ENCODE results near the gene OPCML.

Gene OPCML

GRCh38 chr11:133224271-133224670 is 308.0 kb downstream of the OPCML start:
- no peak for DNase-seq

- DNase-seq, result no peak
These were observed 309.6 kb downstream of the OPCML start for GRCh38 chr11:133222425-133223330.

GRCh38 chr11:133219543-133219942 is 312.8 kb downstream of the OPCML start:
- no peak for DNase-seq

GRCh38 chr11:133216813-133217212 is 315.5 kb downstream of the OPCML start:
- DNase-seq, result no peak

- no peak for DNase-seq
These were observed 316.6 kb downstream of the OPCML start for GRCh38 chr11:133215596-133216230.

GRCh38 chr11:133214646-133215045 is 317.7 kb downstream of the OPCML start:
- no peak for DNase-seq

- DNase-seq, result no peak
These were observed 320.1 kb downstream of the OPCML start for GRCh38 chr11:133212201-133212600.

- no peak for DNase-seq
These were observed 324.3 kb downstream of the OPCML start for GRCh38 chr11:133207995-133208394.

- DNase-seq, result no peak
These were observed 325.8 kb downstream of the OPCML start for GRCh38 chr11:133206313-133207005.

- DNase-seq, result no peak
These were observed 328.1 kb downstream of the OPCML start for GRCh38 chr11:133204158-133204557.

- peak; percentile 8 for DNase-seq
These were observed 329.5 kb downstream of the OPCML start for GRCh38 chr11:133202816-133203215.

GRCh38 chr11:133198438-133198837 is 333.9 kb downstream of the OPCML start:
- no peak for DNase-seq

GRCh38 chr11:133197425-133197824 is 334.9 kb downstream of the OPCML start:
- no peak for DNase-seq

- no peak for DNase-seq
These were observed 340.4 kb downstream of the OPCML start for GRCh38 chr11:133191931-133192330.

- DNase-seq, result no peak
These were observed 350.6 kb downstream of the OPCML start for GRCh38 chr11:133181667-133182066.

GRCh38 chr11:133181066-133181465 is 351.2 kb downstream of the OPCML start:
- DNase-seq, result no peak

GRCh38 chr11:133180201-133180600 is 352.1 kb downstream of the OPCML start:
- DNase-seq, result no peak

GRCh38 chr11:133176748-133177147 is 355.6 kb downstream of the OPCML start:
- no peak for DNase-seq

- DNase-seq, result peak; percentile 0
These were observed 357.2 kb downstream of the OPCML start for GRCh38 chr11:133175103-133175502.

- no peak for DNase-seq
These were observed 358.4 kb downstream of the OPCML start for GRCh38 chr11:133173810-133174412.

- no peak for DNase-seq
These were observed 360.0 kb downstream of the OPCML start for GRCh38 chr11:133172349-133172748.

- no peak for DNase-seq
These were observed 360.9 kb downstream of the OPCML start for GRCh38 chr11:133171374-133171773.

GRCh38 chr11:133168016-133168415 is 364.3 kb downstream of the OPCML start:
- no peak for DNase-seq
